Measurements from ENCODE around the gene CMTM2. TPM values are rescaled to one million over a fixed set of nuclear protein-coding genes. Genes with fewer than 3 reads are reported as not detected.

Gene CMTM2
- total and polyA plus RNA-seq, 12 donors: 0.33 to 0.95 (median 0.63) TPM; not detected in 8

GRCh38 chr16:66542396-66542795, 36.9 kb upstream of the CMTM2 start:
- peaks cover 0 to 87% (median 10%) of the 10 kb centered on the region in 9 donors for H3K36me3 ChIP-seq

DNA sequence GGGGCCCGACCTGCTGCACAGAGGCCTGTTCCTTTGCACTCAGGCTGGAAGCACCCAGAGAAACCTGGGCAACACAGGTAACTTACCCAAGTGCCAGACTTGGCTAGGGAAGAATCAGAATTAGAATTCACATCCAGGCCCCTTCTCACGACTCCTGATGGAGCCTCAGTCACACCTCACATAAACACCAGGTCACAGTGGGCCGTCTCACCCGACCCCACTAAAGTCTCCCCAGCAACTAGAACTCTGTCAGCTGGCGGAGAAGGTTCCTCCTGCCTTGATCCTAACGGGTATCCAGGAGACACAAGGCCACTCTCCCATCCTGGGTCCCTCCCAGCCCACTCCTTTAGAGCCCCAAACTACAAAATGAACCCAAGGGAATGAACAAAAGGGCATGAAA, 35.7 kb upstream of the CMTM2 start:
- TF ChIP-seq, protein P1, sequence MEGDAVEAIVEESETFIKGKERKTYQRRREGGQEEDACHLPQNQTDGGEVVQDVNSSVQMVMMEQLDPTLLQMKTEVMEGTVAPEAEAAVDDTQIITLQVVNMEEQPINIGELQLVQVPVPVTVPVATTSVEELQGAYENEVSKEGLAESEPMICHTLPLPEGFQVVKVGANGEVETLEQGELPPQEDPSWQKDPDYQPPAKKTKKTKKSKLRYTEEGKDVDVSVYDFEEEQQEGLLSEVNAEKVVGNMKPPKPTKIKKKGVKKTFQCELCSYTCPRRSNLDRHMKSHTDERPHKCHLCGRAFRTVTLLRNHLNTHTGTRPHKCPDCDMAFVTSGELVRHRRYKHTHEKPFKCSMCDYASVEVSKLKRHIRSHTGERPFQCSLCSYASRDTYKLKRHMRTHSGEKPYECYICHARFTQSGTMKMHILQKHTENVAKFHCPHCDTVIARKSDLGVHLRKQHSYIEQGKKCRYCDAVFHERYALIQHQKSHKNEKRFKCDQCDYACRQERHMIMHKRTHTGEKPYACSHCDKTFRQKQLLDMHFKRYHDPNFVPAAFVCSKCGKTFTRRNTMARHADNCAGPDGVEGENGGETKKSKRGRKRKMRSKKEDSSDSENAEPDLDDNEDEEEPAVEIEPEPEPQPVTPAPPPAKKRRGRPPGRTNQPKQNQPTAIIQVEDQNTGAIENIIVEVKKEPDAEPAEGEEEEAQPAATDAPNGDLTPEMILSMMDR (IDR thresholded peaks at IDR 0.05): no peak
- intact Hi-C loops (cut with DNase I): no loop called here
- H3K4me1 ChIP-seq: peaks cover 0 to 37% (median 22%) of the 10 kb centered on the region in 9 donors
- ATAC-seq (no peak), DNase-seq (no peak)
- peaks cover 0 to 82% (median 10%) of the 10 kb centered on the region in 9 donors for H3K36me3 ChIP-seq
- 85 to 88% methylated on average over 6 of the region's 6 CpGs for WGBS, 2 donors
- no peak overlapping the region for H3K4me3 ChIP-seq
- H3K27me3 ChIP-seq: no peaks in the 10 kb centered on the region
- peak overlapping the region in 1 of 10 donors; percentile 69 for H3K27ac ChIP-seq
- no peaks in the 10 kb centered on the region for H3K9me3 ChIP-seq

More at GRCh38 chr16:66542396-66542795, 36.9 kb upstream of the CMTM2 start:
- TF ChIP-seq, protein P1 (IDR thresholded peaks at IDR 0.05): no peak
- Histone ChIP-seq H3K27me3 (no peaks in the 10 kb centered on the region), H3K9me3 (no peaks in the 10 kb centered on the region), H3K4me1 (peaks cover 0 to 26% (median 16%) of the 10 kb centered on the region in 9 donors), H3K27ac (no peak overlapping the region), H3K4me3 (no peak overlapping the region)
- no peak for ATAC-seq
- no peak for DNase-seq
- intact Hi-C loops (cut with DNase I): no loop called here
- 86 to 87% methylated on average over 3 of the region's 3 CpGs for WGBS, 2 donors

- WGBS, 2 donors: 74 to 79% methylated on average over 7 of the region's 7 CpGs
- DNase-seq (no peak), ATAC-seq (no peak)
- Histone ChIP-seq H3K27ac (peak overlapping the region in 2 of 10 donors; percentile 12 to 69), H3K36me3 (peaks cover 0 to 76% (median 10%) of the 10 kb centered on the region in 9 donors), H3K9me3 (no peaks in the 10 kb centered on the region), H3K4me3 (no peak overlapping the region), H3K4me1 (peaks cover 0 to 43% (median 24%) of the 10 kb centered on the region in 9 donors), H3K27me3 (no peaks in the 10 kb centered on the region)
- intact Hi-C loops (cut with DNase I): loop anchor here in 1 of 10 donors (2.0 kb wide), 1 partner anchor 23 kb away; no protein-coding TSS in a partner anchor
- TF ChIP-seq, protein P1 (IDR thresholded peaks at IDR 0.05): no peak
These were observed 35.1 kb upstream of the CMTM2 start for GRCh38 chr16:66544016-66544757.

DNA sequence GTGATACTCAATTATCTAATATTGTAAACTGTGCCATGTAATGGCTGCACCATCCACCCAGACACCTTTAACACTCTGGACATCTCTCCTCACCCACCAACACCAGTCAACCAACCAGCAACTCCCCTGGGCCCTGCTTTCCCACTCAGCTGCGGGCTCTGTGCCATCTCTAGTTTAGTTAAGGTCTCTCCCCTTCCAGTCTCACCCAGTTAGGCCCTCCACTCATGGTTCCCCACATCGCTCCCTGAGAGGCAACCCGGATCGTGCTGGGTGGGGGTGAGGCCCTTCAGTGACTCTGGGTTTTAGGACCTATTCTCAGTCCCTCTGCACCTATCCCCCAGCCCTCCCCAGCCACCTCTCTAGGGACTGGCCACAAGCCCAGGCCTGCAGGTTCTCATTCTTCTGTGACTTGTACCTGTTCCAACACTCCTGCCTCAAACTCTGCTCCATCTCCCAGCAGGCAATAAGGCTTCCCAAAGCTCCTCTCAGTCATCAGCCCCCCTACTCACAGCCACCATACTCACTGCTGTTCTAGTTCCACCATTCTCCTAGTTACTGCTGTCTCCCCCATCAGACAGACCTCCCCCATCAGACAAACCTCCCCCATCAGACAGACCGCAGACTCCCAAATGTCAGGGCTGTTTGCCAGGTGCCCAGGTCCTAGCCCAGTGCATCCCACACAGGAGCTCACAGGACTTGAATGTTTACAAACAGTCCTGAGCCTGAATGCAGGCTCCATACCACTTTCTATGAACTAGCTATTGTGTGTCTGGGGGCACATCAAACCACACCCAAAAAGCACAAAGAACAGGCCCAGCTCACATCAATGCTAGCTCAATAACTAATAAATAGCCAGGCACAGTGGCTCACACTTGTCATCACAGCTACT, 31.9 kb upstream of the CMTM2 start:
- Histone ChIP-seq H3K27me3 (no peaks in the 10 kb centered on the region), H3K4me3 (no peak overlapping the region), H3K9me3 (no peaks in the 10 kb centered on the region), H3K36me3 (peaks cover 0 to 47% (median 5%) of the 10 kb centered on the region in 9 donors), H3K27ac (peak overlapping the region in 3 of 10 donors; percentile 96 to 100 (median 99)), H3K4me1 (peaks cover 5 to 60% (median 41%) of the 10 kb centered on the region in 9 donors)
- no peak for DNase-seq
- no peak for ATAC-seq
- WGBS, 2 donors: 96 to 98% methylated on average over 5 of the region's 5 CpGs
- TF ChIP-seq, protein P1 (IDR thresholded peaks at IDR 0.05): no peak
- intact Hi-C loops (cut with DNase I): no loop called here

Measured in heart right ventricle (tissue), 16 donors.